ENCODE data around the gene RDH13. TPM values are rescaled to one million over a fixed set of nuclear protein-coding genes. Genes with fewer than 3 reads are reported as not detected.
"Not testable (repeated sequence)": the region's sequence is repeated elsewhere in the genome, so short reads cannot be mapped to it uniquely, and the experiment has no call there.

RDH13 gene
- total RNA-seq, 1 donor from 2014 or later: 47.8 TPM

GRCh38 chr19:55058781-55059610 is 4.0 kb downstream of the RDH13 start:
- ATAC-seq (no peak), DNase-seq (ENCODE audit: missing footprints) (no peak)
- intact Hi-C loops (cut with DNase I): no loop called here

- ATAC-seq: no peak
- intact Hi-C loops (cut with DNase I): no loop called here
- DNase-seq (ENCODE audit: missing footprints): no peak
These were observed 6.1 kb downstream of the RDH13 start for GRCh38 chr19:55056827-55057226.

GRCh38 chr19:55053735-55054134 is 9.2 kb downstream of the RDH13 start:
- DNase-seq (ENCODE audit: missing footprints): no peak

GRCh38 chr19:55050749-55051532 is 12.0 kb downstream of the RDH13 start:
- ATAC-seq (no peak), DNase-seq (ENCODE audit: missing footprints) (no peak)
- intact Hi-C loops (cut with DNase I): no loop called here

More at GRCh38 chr19:55053735-55054134, 9.2 kb downstream of the RDH13 start:
- ATAC-seq: no peak
- intact Hi-C loops (cut with DNase I): no loop called here

- intact Hi-C loops (cut with DNase I): no loop called here
- no peak for ATAC-seq
- no peak for DNase-seq (ENCODE audit: missing footprints)
These were observed 14.5 kb downstream of the RDH13 start for GRCh38 chr19:55048446-55048845.

GRCh38 chr19:55047951-55048350 is 15.0 kb downstream of the RDH13 start:
- ATAC-seq: no peak
- DNase-seq (ENCODE audit: missing footprints): no peak
- intact Hi-C loops (cut with DNase I): no loop called here

GRCh38 chr19:55046975-55047622 is 15.8 kb downstream of the RDH13 start:
- no peak for ATAC-seq
- intact Hi-C loops (cut with DNase I): no loop called here

GRCh38 chr19:55044771-55045716 is 17.9 kb downstream of the RDH13 start:
- intact Hi-C loops (cut with DNase I): no loop called here
- ATAC-seq (no peak), DNase-seq (ENCODE audit: missing footprints) (no peak)

More at GRCh38 chr19:55046975-55047622, 15.8 kb downstream of the RDH13 start:
- no peak for DNase-seq (ENCODE audit: missing footprints)

- ATAC-seq: no peak
- DNase-seq (ENCODE audit: missing footprints): no peak
- intact Hi-C loops (cut with DNase I): no loop called here
These were observed 18.7 kb downstream of the RDH13 start for GRCh38 chr19:55044286-55044685.

GRCh38 chr19:55042688-55043087 is 20.3 kb downstream of the RDH13 start:
- intact Hi-C loops (cut with DNase I): no loop called here
- DNase-seq (ENCODE audit: missing footprints) (no peak), ATAC-seq (no peak)

- DNase-seq (ENCODE audit: missing footprints) (no peak), ATAC-seq (no peak)
- intact Hi-C loops (cut with DNase I): no loop called here
These were observed 20.6 kb downstream of the RDH13 start for GRCh38 chr19:55042344-55042678.

- intact Hi-C loops (cut with DNase I): no loop called here
- no peak for ATAC-seq
- no peak for DNase-seq (ENCODE audit: missing footprints)
These were observed 21.2 kb downstream of the RDH13 start for GRCh38 chr19:55041627-55042343.

GRCh38 chr19:55041244-55041626 is 21.7 kb downstream of the RDH13 start:
- ATAC-seq (no peak), DNase-seq (ENCODE audit: missing footprints) (no peak)
- intact Hi-C loops (cut with DNase I): no loop called here

- intact Hi-C loops (cut with DNase I); ATAC-seq; DNase-seq (ENCODE audit: missing footprints): not testable (repeated sequence)
These were observed 22.3 kb downstream of the RDH13 start for GRCh38 chr19:55040654-55041053.

- intact Hi-C loops (cut with DNase I); DNase-seq (ENCODE audit: missing footprints); ATAC-seq: not testable (repeated sequence)
These were observed 25.3 kb downstream of the RDH13 start for GRCh38 chr19:55037603-55038002.

- ATAC-seq: no peak
- intact Hi-C loops (cut with DNase I): no loop called here
- DNase-seq (ENCODE audit: missing footprints): no peak
These were observed 26.9 kb downstream of the RDH13 start for GRCh38 chr19:55036058-55036457.

GRCh38 chr19:55034751-55035150 is 28.2 kb downstream of the RDH13 start:
- DNase-seq (ENCODE audit: missing footprints) (no peak), ATAC-seq (no peak)
- intact Hi-C loops (cut with DNase I): no loop called here

All from Right ventricle myocardium inferior (tissue), 1 donor.